Endothelial cell of umbilical vein (primary cell): Measurements from ENCODE around the gene STXBP5. TPM values are rescaled to one million over a fixed set of nuclear protein-coding genes. Genes with fewer than 3 reads are reported as not detected.

ENCODE experiments used
- BruUV-seq: library from RNA; stranded (reverse); fragments of 400-500 nt; replicated peaks from 2 replicates; lab custom pipeline; 2021; lab: Mats Ljungman, UMichigan
- CTCF ChIA-PET: fragments of 300-600, 350-600 bp; sonication (Branson Sonifier 250); formaldehyde crosslinking; loops from one replicate; lab custom pipeline; 2021; ENCODE audit warnings: antibody characterized with exemption, inconsistent platforms; lab: Charles Lee
- POLR2A ChIA-PET: fragments of 300-600, 350-600 bp; sonication (Branson Sonifier 250); formaldehyde crosslinking; loops from one replicate; lab custom pipeline; 2021; ENCODE audit warnings: antibody characterized with exemption, inconsistent platforms; lab: Charles Lee
- DNase-seq: peaks from one replicate; pipeline ENCODE4 v3.0.0-alpha.2; 2011; ENCODE audit warnings: low read depth, low spot score
- FAIRE-seq: peaks from 2 replicates; lab custom pipeline; 2011; peaks lifted over from hg19 to GRCh38; lab: Jason Lieb, UNC
- H2AFZ ChIP-seq: 2 replicates; pipeline ENCODE4 v1.6.0; 2012; ENCODE audit warnings: low read depth, low read length, control low read depth, inconsistent platforms
- H3K27ac ChIP-seq: 2 replicates; pipeline ENCODE4 v1.5.1; 2011; ENCODE audit warnings: low read depth, mild to moderate bottlenecking, control low read depth, low read length, moderate library complexity; ENCODE audit not compliant: insufficient read depth
- H3K27me3 ChIP-seq, 2 experiments: 2 replicates each; pipeline versions ENCODE4 v1.6.0 to v1.6.1; 2011; ENCODE audit warnings: low read length in 2 of 2, mixed read lengths in 1 of 2; ENCODE audit not compliant: control insufficient read depth in 2 of 2, insufficient read depth in 2 of 2
- H3K36me3 ChIP-seq, 2 experiments: 2 replicates in 1 of 2; 3 replicates in 1 of 2; pipeline ENCODE4 v1.5.1; 2011; ENCODE audit warnings: low read length in 2 of 2, mild to moderate bottlenecking in 1 of 2, moderate library complexity in 1 of 2; ENCODE audit not compliant: control insufficient read depth in 2 of 2, insufficient read depth in 2 of 2; ENCODE audit errors: extremely low read depth in 1 of 2
- H3K4me1 ChIP-seq: 3 replicates; pipeline ENCODE4 v1.5.1; 2011; ENCODE audit warnings: mild to moderate bottlenecking, low read length; ENCODE audit not compliant: control insufficient read depth, insufficient read depth; ENCODE audit errors: extremely low read depth
- H3K4me2 ChIP-seq: 2 replicates; pipeline ENCODE4 v1.6.1; 2011; ENCODE audit warnings: low read length, control low read depth, mixed read lengths; ENCODE audit not compliant: insufficient read depth
- H3K4me3 ChIP-seq, 3 experiments: fragments of 200-600 bp in 1 of 3; sonication (generic), shearing (Covaris generic) in 1 of 3; replicated peaks in 1 of 3; 2 replicates each; pipeline ENCODE4 v1.5.1; 2011 to 2016; ENCODE audit warnings: control low read depth in 3 of 3, low read length in 3 of 3, mild to moderate bottlenecking in 2 of 3, inconsistent platforms in 1 of 3, low read depth in 1 of 3, moderate library complexity in 1 of 3; ENCODE audit not compliant: insufficient read depth in 1 of 3
- H3K79me2 ChIP-seq: 2 replicates; pipeline ENCODE4 v1.6.0; 2012; ENCODE audit warnings: low read length, inconsistent platforms; ENCODE audit not compliant: control insufficient read depth, insufficient read depth
- H3K9ac ChIP-seq: replicated peaks from 2 replicates; pipeline ENCODE3; 2011; ENCODE audit warnings: low read length, control low read depth; ENCODE audit not compliant: insufficient read depth; ENCODE audit errors: extremely low read depth
- H3K9me1 ChIP-seq: replicated peaks from 3 replicates; pipeline ENCODE4 v1.6.0; 2011; ENCODE audit warnings: mild to moderate bottlenecking, low read length; ENCODE audit not compliant: control insufficient read depth, insufficient read depth; ENCODE audit errors: extremely low read depth
- H3K9me3 ChIP-seq: replicated peaks from 2 replicates; pipeline ENCODE4 v1.5.1; 2012; ENCODE audit warnings: low read length, inconsistent platforms; ENCODE audit not compliant: control insufficient read depth, insufficient read depth
- H4K20me1 ChIP-seq: replicated peaks from 2 replicates; pipeline ENCODE3; 2011; ENCODE audit warnings: mild to moderate bottlenecking, low read length; ENCODE audit not compliant: control insufficient read depth, insufficient read depth; ENCODE audit errors: extremely low read depth
- CTCF ChIP-seq, 2 donors: IDR thresholded peaks; 1 replicate in 1 of 2; 2 replicates in 1 of 2; pipeline ENCODE4 v1.5.1; 2011; ENCODE audit warnings: low read length in 2 of 2, mild to moderate bottlenecking in 2 of 2, moderate library complexity in 2 of 2, control low read depth in 1 of 2, inconsistent platforms in 1 of 2, low read depth in 1 of 2; ENCODE audit not compliant: insufficient read depth in 1 of 2; ENCODE audit errors: extremely low read depth in 1 of 2
- EZH2 ChIP-seq: IDR thresholded peaks from 2 replicates; pipeline ENCODE4 v1.6.1; 2012; ENCODE audit warnings: borderline replicate concordance, low read depth, mild to moderate bottlenecking, moderate library complexity, low read length, inconsistent platforms; ENCODE audit not compliant: severe bottlenecking
- FOS ChIP-seq: IDR thresholded peaks from 2 replicates; pipeline ENCODE4 v1.6.1; 2011; ENCODE audit warnings: mild to moderate bottlenecking, low read length, moderate library complexity, borderline replicate concordance; ENCODE audit not compliant: insufficient read depth
- GATA2 ChIP-seq: IDR thresholded peaks from 2 replicates; pipeline ENCODE4 v1.7.0; 2011; ENCODE audit warnings: low read depth, mild to moderate bottlenecking, moderate library complexity, mixed read lengths, low read length; ENCODE audit not compliant: insufficient read length, insufficient read depth
- JUN ChIP-seq: IDR thresholded peaks from 2 replicates; pipeline ENCODE4 v1.6.1; 2011; ENCODE audit warnings: borderline replicate concordance, low read depth; ENCODE audit not compliant: insufficient read length, insufficient read depth
- MAX ChIP-seq: IDR thresholded peaks from 2 replicates; pipeline ENCODE4 v1.6.1; 2011; ENCODE audit not compliant: insufficient read depth, insufficient read length
- MYC ChIP-seq: IDR thresholded peaks from one replicate; pipeline ENCODE4 v1.6.1; 2011; ENCODE audit warnings: mild to moderate bottlenecking, low read depth, low read length
- POLR2A ChIP-seq: IDR thresholded peaks from 2 replicates; pipeline ENCODE4 v1.6.1; 2012; ENCODE audit warnings: low read depth, mild to moderate bottlenecking, control low read depth, low read length
- POLR2AphosphoS5 ChIP-seq: IDR thresholded peaks from 2 replicates; pipeline ENCODE4 v1.6.1; 2012; ENCODE audit warnings: low read depth, mild to moderate bottlenecking, control low read depth, low read length, moderate library complexity; ENCODE audit not compliant: insufficient read depth
- dilution Hi-C: fragments of 300-500 bp; cut with MboI; formaldehyde crosslinking; loops from one replicate; pipeline ENCODE4 v1.15.0; 2019; ENCODE audit warnings: low sequenced_read_pairs; ENCODE audit not compliant: extremely low pct_ligation_motif_present
- intact Hi-C: fragments of 100-400 bp; cut with micrococcal nuclease; formaldehyde crosslinking; loops from one replicate; pipeline ENCODE4 v1.10.0; 2022
- polyA plus RNA-seq, 4 experiments: library from polyadenylated mRNA; depleted of rRNA in 3 of 4; stranded (reverse) in 3 of 4; unstranded in 1 of 4; fragments of >200 nt; gene quantifications; 2 replicates each; pipeline versions ENCODE4 v1.2.1 to v1.2.3, GENCODE V29; 2011 to 2012; ENCODE audit warnings: missing spikeins in 1 of 4
- total RNA-seq: library from RNA; stranded (reverse); gene quantifications from 2 replicates; pipeline ENCODE4 v1.2.3, GENCODE V29; 2021

The STXBP5 gene
- total and polyA plus RNA-seq, 2 donors (not counting 3 experiments of a cell fraction or from before 2014, with no cell fraction given): 7.1 to 21.8 TPM

GRCh38 chr6:147244832-147245231 is 40.6 kb downstream of the STXBP5 start:
- FAIRE-seq (no peak), DNase-seq (no peak)
- no TSS peak for BruUV-seq
- ChIA-PET POLR2A (interaction anchor here (0.7 kb wide), 1 partner anchor 343 kb away, joined by 11 read pairs; no protein-coding TSS in a partner anchor), CTCF (interaction anchor here (1.0 to 1.4 kb wide), 3 partner anchors 11 to 42 kb away, joined by 3 to 4 read pairs (median 3); no protein-coding TSS in a partner anchor)
- no peaks in the 10 kb centered on the region for H3K4me1 ChIP-seq
- dilution Hi-C loops (no loop called here), intact Hi-C loops (no loop called here)
- no peaks in the 10 kb centered on the region for H3K9me1 ChIP-seq
- H3K79me2 ChIP-seq: peaks cover 2% of the 10 kb centered on the region
- no peaks in the 10 kb centered on the region for H3K27me3 ChIP-seq
- H3K4me3 ChIP-seq: no peak overlapping the region
- H4K20me1 ChIP-seq: no peaks in the 10 kb centered on the region
- H3K27ac ChIP-seq: no peak overlapping the region
- peaks cover 0 to 3% of the 10 kb centered on the region in 2 experiments for H3K36me3 ChIP-seq
- no peak overlapping the region for H3K4me2 ChIP-seq
- H3K9ac ChIP-seq: no peak overlapping the region
- TF ChIP-seq POLR2AphosphoS5 (no peak), MYC (no peak), POLR2A (no peak), FOS (no peak), JUN (no peak), CTCF (IDR thresholded peaks at IDR 0.05; ENCODE audit: extremely low read depth in 1 of 2, insufficient read depth in 1 of 2, low read depth in 1 of 2, low read length in 2 of 2) (no peak), EZH2 (no peak), MAX (no peak), GATA2 (no peak)
- H2AFZ ChIP-seq: no peak overlapping the region
- H3K9me3 ChIP-seq: no peaks in the 10 kb centered on the region
